Measurements from ENCODE around the gene C16orf92. TPM values are rescaled to one million over a fixed set of nuclear protein-coding genes. Genes with fewer than 3 reads are reported as not detected.

The C16orf92 gene
- total RNA-seq, 1 experiment from 2014 or later, result not detected

DNA sequence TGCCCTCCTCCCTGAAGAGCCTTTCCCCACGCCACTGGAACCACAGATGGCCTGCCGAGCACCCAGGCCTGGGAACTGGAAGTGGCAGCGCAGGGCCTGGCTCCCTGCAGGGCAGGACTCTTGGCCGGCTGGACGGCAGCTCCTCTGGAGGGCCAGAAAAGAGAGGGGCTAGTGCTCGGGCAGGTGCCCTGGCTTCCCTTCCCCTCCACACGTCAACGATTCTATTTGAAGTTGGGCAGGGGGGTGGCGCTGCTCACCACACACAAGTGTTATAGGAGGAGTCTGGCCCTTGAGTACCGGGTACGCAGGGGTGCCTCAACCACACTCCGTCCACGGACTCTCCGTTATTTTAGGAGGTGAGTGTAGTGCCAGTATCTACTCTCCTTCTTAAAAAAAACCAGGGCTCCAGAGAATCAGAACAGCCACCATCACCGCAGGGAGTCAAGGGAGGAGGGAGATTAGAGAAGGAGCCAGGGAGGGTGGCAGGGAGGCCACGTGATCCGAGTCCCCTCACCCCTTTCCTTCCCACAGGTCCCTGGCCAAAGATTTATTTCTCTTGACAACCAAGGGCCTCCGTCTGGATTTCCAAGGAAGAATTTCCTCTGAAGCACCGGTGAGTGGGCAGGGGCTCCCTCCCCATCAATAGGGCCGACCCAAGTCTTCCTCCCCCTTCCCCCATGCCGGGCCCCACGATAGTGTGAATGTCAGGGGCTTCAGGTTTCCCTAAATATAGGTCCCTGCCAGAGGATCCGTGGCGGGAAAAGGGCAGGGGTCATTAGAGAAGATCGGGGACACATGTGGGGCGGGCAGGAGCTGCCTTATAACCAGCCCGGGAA is 41.1 kb downstream of the C16orf92 start:
- peak overlapping the region; percentile 95 for H3K4me2 ChIP-seq (ENCODE audit: low read length)
- H3K9me2 ChIP-seq (ENCODE audit: insufficient read depth), result no peaks in the 10 kb centered on the region
- TF ChIP-seq, protein P1, sequence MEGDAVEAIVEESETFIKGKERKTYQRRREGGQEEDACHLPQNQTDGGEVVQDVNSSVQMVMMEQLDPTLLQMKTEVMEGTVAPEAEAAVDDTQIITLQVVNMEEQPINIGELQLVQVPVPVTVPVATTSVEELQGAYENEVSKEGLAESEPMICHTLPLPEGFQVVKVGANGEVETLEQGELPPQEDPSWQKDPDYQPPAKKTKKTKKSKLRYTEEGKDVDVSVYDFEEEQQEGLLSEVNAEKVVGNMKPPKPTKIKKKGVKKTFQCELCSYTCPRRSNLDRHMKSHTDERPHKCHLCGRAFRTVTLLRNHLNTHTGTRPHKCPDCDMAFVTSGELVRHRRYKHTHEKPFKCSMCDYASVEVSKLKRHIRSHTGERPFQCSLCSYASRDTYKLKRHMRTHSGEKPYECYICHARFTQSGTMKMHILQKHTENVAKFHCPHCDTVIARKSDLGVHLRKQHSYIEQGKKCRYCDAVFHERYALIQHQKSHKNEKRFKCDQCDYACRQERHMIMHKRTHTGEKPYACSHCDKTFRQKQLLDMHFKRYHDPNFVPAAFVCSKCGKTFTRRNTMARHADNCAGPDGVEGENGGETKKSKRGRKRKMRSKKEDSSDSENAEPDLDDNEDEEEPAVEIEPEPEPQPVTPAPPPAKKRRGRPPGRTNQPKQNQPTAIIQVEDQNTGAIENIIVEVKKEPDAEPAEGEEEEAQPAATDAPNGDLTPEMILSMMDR (IDR thresholded peaks at IDR 0.05 in 2 of 3, conservative IDR thresholded peaks at IDR 0.05 in 1 of 3; ENCODE audit: borderline replicate concordance in 1 of 3, insufficient read depth in 1 of 3, low read depth in 2 of 3, low read length in 2 of 3), result peak in 2 of 3 experiments; percentile 17 to 33; a peak in 2 of 6 replicates
- TF ChIP-seq POLR2AphosphoS5 (IDR thresholded peaks at IDR 0.05; ENCODE audit: low read depth, low read length) (peak; percentile 71), CEBPB (IDR thresholded peaks at IDR 0.05; ENCODE audit: low read depth) (no peak), FOSL1 (IDR thresholded peaks at IDR 0.05; ENCODE audit: low read depth) (no peak), TCF7L2 (IDR thresholded peaks at IDR 0.05; ENCODE audit: borderline replicate concordance, extremely low read depth, insufficient read depth, insufficient read length) (peak; percentile 71), YY1 (IDR thresholded peaks at IDR 0.05; ENCODE audit: extremely low read depth, insufficient replicate concordance, low read depth, low read length) (peak; percentile 19), SIN3A (IDR thresholded peaks at IDR 0.05; ENCODE audit: low read depth) (no peak)
- TF ChIP-seq, protein P2, sequence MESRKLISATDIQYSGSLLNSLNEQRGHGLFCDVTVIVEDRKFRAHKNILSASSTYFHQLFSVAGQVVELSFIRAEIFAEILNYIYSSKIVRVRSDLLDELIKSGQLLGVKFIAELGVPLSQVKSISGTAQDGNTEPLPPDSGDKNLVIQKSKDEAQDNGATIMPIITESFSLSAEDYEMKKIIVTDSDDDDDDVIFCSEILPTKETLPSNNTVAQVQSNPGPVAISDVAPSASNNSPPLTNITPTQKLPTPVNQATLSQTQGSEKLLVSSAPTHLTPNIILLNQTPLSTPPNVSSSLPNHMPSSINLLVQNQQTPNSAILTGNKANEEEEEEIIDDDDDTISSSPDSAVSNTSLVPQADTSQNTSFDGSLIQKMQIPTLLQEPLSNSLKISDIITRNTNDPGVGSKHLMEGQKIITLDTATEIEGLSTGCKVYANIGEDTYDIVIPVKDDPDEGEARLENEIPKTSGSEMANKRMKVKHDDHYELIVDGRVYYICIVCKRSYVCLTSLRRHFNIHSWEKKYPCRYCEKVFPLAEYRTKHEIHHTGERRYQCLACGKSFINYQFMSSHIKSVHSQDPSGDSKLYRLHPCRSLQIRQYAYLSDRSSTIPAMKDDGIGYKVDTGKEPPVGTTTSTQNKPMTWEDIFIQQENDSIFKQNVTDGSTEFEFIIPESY (IDR thresholded peaks at IDR 0.05; ENCODE audit: extremely low read depth, insufficient replicate concordance, low read length), result no peak
- H3K4me3 ChIP-seq (replicated peaks in 1 of 2; ENCODE audit: low read depth in 1 of 2, low read length in 2 of 2), result peak overlapping the region; percentile 98
- H2AFZ ChIP-seq (ENCODE audit: low read depth, low read length, poor library complexity, severe bottlenecking), result no peak overlapping the region
- no peaks in the 10 kb centered on the region for H3K9me3 ChIP-seq (ENCODE audit: control insufficient read depth in 1 of 2, insufficient read depth in 1 of 2, low read depth in 1 of 2, low read length in 2 of 2)
- peak overlapping the region; percentile 99 for H3K9ac ChIP-seq (ENCODE audit: low read length)
- CTCF ChIA-PET, result interaction anchor here (0.6 kb wide), 1 partner anchor 9 kb away, joined by 3 read pairs; no protein-coding TSS in a partner anchor
- peak overlapping the region; percentile 100 for H3K27ac ChIP-seq (ENCODE audit: low read depth, low read length)
- no peaks in the 10 kb centered on the region for H3K27me3 ChIP-seq (ENCODE audit: insufficient read depth, low read length)
- POLR2A ChIA-PET, result interaction anchor here (0.6 to 1.6 kb wide), 3 partner anchors 11 to 1751 kb away, joined by 7 to 13 read pairs (median 9); a partner anchor contains a TSS
- H4K20me1 ChIP-seq (ENCODE audit: insufficient read depth), result peaks cover 8% of the 10 kb centered on the region; the same call in 1 of the 2 replicates
- H3K36me3 ChIP-seq (ENCODE audit: control insufficient read depth in 1 of 2, insufficient read depth in 2 of 2, low read length in 2 of 2), result peaks cover 13 to 32% of the 10 kb centered on the region in 2 experiments
- ATAC-seq, result peak; percentile 43
- no peak for DNase-seq (ENCODE audit: low read depth, low spot score)
- H3K4me1 ChIP-seq (ENCODE audit: control insufficient read depth in 1 of 2, insufficient read depth in 2 of 2, low read length in 2 of 2), result peaks cover 25 to 47% of the 10 kb centered on the region in 2 experiments
- H3K79me2 ChIP-seq (ENCODE audit: insufficient read depth, low read length), result peaks cover 44% of the 10 kb centered on the region
- BruUV-seq (replicated peaks), result no TSS peak
- RAD21 ChIA-PET (ENCODE audit: low non-redundant PET in 1 of 2, low total read pairs in 2 of 2, uncharacterized antibody in 2 of 2, unreplicated experiment in 2 of 2), result no interaction called here
- intact Hi-C loops (cut with micrococcal nuclease), result no loop called here
